GM18907 (cell line): Measurements from ENCODE around the gene DTNA.
"Not testable (repeated sequence)": the region's sequence is repeated elsewhere in the genome, so short reads cannot be mapped to it uniquely, and the experiment has no call there.

Source experiments
- ATAC-seq: cut with Tn5 transposase; IDR thresholded peaks from one replicate; pipeline ENCODE4 v1.9.1; 2021; ENCODE audit warnings: mild to moderate bottlenecking, moderate library complexity; ENCODE audit not compliant: unreplicated experiment

Gene DTNA

GRCh38 chr18:34723143-34723542, 13.0 kb downstream of the DTNA start:
- ATAC-seq, result no peak

DNA sequence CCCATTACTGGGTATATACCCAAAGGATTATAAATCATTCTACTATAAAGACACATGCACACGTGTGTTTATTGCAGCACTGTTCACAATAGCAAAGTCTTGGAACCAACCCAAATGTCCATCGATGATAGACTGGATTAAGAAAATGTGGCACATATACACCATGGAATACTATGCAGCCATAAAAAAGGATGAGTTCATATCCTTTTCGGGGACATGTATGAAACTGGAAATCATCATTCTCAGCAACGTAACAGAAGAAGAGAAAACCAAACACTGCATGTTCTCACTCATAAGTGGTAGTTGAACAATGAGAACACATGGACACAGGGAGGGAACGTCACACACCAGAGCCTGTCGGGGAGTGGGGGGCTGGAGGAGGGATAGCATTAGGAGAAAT, 15.6 kb downstream of the DTNA start:
- not testable (repeated sequence) for ATAC-seq

- ATAC-seq, result no peak
These were observed 16.3 kb downstream of the DTNA start for GRCh38 chr18:34726286-34727004.

- peak; percentile 80 for ATAC-seq
These were observed 19.2 kb downstream of the DTNA start for GRCh38 chr18:34729264-34729663.

- ATAC-seq, result no peak
These were observed 19.8 kb downstream of the DTNA start for GRCh38 chr18:34729740-34730355.

DNA sequence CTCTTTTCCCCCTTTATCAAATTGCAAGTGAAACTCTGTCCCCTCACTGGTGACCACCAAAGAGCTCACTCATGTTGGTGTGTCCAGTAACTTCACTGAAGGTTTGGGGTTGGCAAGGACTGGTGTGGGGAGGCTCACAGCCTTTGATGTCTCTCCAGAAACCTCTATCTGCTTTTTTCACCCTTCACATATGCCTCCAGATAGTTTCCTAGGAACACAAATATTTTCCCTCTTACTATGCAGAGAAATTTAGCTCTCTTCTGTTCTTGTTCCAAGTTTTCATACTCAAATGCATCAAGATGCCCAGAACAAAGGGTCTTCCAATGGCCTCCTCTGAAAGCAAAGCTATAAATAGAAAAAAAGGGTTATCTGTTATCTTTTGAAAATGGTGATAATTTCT, 20.7 kb downstream of the DTNA start:
- no peak for ATAC-seq

DNA sequence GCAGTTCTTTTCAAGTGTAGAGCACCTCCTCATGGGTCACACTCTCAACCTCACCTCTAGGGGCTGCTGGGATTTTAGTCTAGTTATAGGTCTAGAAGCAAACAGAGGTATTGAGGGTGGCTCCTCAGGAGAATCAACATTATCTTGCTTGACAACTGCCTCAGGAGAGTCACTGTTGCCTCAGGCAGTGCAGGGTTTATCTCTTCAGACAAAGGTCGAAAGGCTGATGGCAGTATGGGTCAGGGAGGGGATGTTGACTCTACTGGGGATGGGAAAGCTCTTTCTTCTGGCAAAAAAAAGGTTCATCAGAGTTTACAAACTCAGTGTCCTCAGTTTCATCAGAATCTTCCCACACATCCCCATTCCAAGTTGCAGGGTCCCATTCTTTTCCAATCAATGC, 24.0 kb downstream of the DTNA start:
- ATAC-seq, result no peak

- not testable (repeated sequence) for ATAC-seq
These were observed 24.4 kb downstream of the DTNA start for GRCh38 chr18:34734526-34734925.

DNA sequence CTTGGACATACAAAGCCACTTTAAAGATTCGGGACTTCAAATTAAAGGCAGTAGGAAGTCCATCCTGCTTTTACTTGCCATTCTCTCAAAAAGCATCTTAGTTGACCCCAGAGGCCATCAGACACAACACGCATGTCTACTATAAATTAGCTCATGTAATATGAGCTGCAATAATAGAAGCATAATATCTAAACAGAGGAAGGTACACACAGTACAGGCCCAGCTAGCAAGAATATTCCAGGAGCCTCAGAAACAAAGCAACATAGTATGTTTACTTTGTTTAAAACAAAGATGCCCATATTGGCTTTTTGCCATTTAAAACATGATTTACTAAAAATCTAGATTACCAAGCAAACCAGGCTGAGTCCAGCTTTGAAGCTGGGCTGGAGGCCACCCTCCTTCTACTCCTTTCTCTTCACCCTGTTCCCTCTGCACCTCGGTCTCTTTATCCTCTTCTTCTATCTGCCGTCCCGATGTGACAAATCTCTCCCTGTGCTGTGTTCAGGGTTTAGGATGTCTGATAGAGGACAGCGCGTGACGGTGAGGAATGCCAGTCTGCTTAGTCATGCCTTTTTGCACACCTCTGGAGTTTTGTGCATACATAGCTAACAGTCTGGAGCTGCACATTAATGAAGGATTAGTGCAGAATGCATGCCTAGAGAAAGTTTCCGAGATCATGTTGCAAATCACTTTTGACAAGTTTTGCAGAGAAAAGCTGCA, 28.2 kb downstream of the DTNA start:
- ATAC-seq, result no peak

DNA sequence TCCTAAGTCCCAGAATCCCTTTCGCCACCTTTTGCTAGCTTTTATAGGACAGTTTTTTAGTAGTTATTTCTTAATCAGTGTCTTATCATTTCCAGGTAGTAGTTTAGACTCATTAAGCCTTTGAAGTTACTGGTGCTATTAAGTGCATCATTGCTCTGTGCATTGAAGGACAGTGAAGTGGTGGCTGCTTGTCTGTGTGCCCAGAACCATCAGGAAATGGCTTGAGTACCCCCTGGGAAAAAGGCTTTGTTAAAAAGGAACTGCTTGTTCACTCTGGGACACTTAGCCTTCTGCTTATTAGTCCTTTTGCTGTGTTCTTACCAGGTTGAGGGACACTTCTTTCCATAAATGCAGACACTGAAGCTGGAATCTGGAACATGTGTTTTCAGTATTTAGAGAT, 30.0 kb downstream of the DTNA start:
- ATAC-seq, result no peak

- no peak for ATAC-seq
These were observed 30.6 kb downstream of the DTNA start for GRCh38 chr18:34740724-34741123.

GRCh38 chr18:34741401-34741800, 31.3 kb downstream of the DTNA start:
- no peak for ATAC-seq

DNA sequence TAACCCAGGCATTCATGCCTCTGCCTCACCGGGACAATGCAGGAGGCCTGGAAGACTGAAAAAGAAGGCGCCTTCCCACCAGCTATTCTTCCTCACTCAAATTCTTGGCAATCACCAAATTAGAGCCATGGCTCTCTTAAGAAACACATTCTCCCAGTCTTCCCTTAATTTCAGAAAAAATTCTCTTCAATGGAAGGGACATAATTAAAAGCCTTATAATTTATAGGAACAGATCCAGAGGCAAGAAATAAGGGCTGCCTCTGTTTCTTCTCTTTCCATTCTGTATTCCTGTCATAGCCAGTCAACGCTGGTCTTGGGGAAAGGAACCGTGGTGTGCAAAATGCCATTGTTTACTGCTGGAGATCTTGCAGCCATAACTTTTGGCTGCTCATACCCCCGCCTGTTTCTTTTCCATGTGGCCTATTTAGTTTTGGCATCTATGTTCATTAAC, 32.8 kb downstream of the DTNA start:
- ATAC-seq, result no peak

- no peak for ATAC-seq
These were observed 34.5 kb downstream of the DTNA start for GRCh38 chr18:34744569-34744968.

DNA sequence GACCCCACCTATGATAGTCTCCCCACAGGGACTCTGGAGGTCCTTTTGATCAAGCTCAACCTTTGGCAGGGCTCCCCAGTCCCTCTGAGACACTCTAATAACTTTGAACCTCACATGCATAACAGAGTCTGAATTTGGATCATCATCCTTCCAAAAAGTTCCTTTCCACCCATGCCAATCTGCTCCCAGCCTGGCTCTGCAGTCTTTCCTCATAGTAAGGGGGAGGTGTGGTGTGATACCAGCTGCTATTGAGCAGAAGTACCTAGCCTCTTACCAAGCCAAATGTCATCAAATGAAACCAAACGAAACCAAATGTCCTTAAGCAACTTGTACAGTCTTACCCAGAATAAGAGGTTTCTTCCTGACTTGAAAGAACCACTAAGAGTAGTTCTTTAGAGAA, 36.5 kb downstream of the DTNA start:
- no peak for ATAC-seq

DNA sequence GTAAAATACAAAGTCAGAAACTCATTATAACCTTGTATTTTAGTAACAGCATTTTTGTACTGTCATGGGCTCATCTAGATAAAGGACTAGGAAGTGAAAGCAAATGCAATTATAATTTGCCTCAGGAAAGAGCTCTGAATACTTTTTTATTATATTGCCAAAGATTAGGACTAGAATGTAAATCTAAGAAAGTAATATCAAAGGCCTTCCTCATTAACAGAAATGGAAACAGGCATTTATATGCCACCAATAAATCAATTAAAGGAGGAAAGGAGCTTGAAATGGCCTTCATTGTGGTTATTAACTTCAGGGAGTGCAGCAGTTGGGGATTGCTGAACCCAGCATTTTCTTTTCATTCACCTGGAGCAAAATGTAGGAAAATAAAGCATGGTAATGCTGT, 39.6 kb downstream of the DTNA start:
- no peak for ATAC-seq

DNA sequence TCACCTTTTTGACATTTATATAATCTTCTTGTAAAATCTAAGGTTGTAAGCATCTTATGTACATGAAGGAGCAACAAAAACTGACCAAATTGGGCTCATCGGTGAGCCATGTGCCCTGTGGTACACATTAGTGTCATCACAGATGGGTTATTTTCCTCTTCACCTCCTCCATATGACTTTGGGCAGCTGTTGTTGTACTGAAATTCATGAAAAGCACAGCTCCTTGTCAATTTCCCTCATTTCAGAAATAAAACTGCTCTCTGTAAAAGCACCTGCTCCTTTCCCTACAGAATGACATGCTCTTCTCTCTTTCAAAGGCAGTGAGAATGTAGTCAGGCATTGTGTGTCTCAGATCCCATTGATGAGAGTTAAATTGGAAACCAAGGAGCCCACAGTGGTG, 42.0 kb downstream of the DTNA start:
- no peak for ATAC-seq

GRCh38 chr18:34754300-34754699, 44.2 kb downstream of the DTNA start:
- ATAC-seq, result no peak

GRCh38 chr18:34757666-34758065, 47.6 kb downstream of the DTNA start:
- no peak for ATAC-seq

DNA sequence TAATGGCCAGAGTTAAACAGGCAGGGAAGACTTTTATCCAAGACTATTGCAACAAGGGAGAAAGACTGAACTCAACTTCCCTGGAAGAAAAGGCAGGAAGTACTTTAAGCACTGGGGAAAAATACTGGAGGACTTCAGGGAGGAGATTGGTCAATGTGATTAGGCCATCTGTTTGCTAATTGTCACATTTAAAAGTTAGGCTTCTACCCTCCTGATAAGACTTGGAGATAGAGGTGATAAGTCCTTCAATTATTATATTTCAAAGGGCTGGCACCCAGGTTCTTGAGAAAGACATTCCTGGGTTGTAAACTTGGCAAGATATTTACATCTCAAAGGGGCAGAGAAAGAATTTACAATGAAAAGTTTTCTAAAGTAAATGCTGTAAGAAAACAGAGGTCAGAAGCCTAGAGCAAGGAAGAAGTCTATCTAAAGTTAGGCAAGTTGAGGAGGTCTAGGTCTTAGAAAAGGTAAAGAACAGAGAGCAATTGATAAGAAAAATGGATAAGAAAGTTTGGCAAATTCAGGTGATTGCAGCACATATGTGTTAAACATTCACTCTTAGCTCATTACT, 48.4 kb downstream of the DTNA start:
- no peak for ATAC-seq

GRCh38 chr18:34760444-34760843, 50.3 kb downstream of the DTNA start:
- no peak for ATAC-seq

GRCh38 chr18:34764451-34764850, 54.4 kb downstream of the DTNA start:
- no peak for ATAC-seq
